ENCODE data around the gene ZNF43. TPM values are rescaled to one million over a fixed set of nuclear protein-coding genes. Genes with fewer than 3 reads are reported as not detected.
"Not testable (repeated sequence)": the region's sequence is repeated elsewhere in the genome, so short reads cannot be mapped to it uniquely, and the experiment has no call there.

The ZNF43 gene
- total RNA-seq, 4 donors from 2014 or later: 7.6 to 10.4 (median 8.1) TPM

DNA sequence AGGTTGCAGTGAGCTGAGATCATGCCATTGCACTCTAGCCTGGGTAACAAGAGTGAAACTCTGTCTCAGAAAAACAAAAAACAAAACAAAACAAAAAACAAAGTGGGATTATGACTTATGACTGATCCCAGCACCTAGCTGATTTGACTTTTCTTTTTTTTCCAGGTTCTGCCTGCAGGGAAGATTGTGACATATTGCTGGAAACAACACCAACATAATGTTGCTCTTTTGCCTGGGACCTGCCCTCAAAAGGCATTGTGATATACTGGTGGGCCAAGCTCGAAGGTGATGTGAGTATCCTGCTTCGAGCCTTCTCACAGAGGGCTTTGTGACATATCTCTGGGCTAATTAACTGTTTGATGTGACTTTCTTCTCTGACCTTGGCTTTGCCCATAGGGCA lies 42.0 kb upstream of the ZNF43 start:
- intact Hi-C loops (cut with DNase I): no loop called here
- H3K27me3 ChIP-seq: no peaks in the 10 kb centered on the region

DNA sequence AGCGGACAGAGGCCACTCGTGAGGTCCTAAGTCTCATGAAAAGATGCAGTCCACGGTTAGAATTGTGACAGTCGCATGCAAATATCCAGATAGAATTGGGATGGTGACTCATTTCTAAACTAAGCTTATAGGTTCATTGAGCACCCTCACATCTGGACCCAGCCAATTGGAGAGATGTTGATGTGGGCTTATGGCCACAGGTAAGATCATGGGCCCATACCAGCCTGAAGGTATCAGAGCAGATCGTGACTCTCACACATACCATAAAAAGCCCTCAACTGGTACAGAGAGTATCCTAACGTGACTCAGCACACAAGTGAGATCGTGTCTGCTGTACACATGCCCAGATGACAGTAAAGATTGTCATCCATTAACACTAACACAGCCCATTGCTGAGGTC lies 40.6 kb upstream of the ZNF43 start:
- WGBS: 94% methylated on average over 5 of the region's 7 CpGs
- H3K4me3 ChIP-seq; DNase-seq (ENCODE audit: extremely low spot score); H3K27ac ChIP-seq (replicated peaks in 1 of 4); H3K27me3 ChIP-seq; H3K4me1 ChIP-seq; intact Hi-C loops (cut with DNase I); H3K9me3 ChIP-seq; H3K36me3 ChIP-seq: not testable (repeated sequence)

More for the DNA sequence above, 42.0 kb upstream of the ZNF43 start:
- Histone ChIP-seq H3K4me1 (no peaks in the 10 kb centered on the region), H3K4me3 (no peak overlapping the region), H3K9me3 (no peaks in the 10 kb centered on the region), H3K27ac (replicated peaks in 1 of 4) (no peak overlapping the region), H3K36me3 (no peaks in the 10 kb centered on the region)
- TF ChIP-seq, protein P1, sequence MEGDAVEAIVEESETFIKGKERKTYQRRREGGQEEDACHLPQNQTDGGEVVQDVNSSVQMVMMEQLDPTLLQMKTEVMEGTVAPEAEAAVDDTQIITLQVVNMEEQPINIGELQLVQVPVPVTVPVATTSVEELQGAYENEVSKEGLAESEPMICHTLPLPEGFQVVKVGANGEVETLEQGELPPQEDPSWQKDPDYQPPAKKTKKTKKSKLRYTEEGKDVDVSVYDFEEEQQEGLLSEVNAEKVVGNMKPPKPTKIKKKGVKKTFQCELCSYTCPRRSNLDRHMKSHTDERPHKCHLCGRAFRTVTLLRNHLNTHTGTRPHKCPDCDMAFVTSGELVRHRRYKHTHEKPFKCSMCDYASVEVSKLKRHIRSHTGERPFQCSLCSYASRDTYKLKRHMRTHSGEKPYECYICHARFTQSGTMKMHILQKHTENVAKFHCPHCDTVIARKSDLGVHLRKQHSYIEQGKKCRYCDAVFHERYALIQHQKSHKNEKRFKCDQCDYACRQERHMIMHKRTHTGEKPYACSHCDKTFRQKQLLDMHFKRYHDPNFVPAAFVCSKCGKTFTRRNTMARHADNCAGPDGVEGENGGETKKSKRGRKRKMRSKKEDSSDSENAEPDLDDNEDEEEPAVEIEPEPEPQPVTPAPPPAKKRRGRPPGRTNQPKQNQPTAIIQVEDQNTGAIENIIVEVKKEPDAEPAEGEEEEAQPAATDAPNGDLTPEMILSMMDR (IDR thresholded peaks at IDR 0.05): no peak
- TF ChIP-seq EP300 (IDR thresholded peaks at IDR 0.05) (no peak), POLR2A (IDR thresholded peaks at IDR 0.05; ENCODE audit: low read depth) (no peak), POLR2AphosphoS5 (IDR thresholded peaks at IDR 0.05) (no peak)
- no peak for DNase-seq (ENCODE audit: extremely low spot score)
- WGBS: 83% methylated on average over 2 of the region's 2 CpGs

DNA sequence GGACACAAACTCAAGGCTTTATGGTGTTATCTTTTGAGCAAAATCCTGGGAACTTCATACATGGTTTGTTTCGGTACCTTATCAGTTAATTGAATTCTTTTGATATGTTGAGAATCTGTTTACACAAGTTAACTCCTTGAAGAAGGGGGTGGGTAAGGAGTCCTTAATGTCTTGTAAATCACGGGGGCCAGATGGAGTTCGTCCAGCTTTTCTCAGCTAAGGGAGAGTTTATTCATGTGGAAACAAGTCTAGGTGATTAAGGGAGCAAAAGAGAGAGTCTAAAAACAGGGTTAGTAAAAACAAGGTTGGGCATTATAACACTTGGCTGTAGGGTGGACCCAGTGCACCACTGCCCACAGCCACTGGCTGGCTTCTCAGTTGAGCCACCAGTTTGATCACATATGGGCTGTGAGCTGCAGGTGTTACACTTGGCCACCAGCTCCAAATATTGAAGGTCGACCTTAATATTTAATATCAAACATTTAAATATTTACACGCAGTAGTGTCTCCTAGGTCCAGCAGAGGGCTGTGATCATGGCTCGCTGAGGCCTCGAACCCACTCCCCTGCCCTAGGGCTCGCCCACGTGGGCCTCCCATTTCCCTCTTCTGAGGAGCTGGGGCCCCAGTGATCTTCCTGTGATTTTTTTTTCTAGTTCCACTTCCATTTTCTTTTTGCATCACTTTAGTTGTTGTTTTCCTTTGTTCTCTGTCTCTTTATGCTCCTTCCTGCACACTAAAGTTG lies 21.0 kb upstream of the ZNF43 start:
- no peak overlapping the region for H3K4me3 ChIP-seq
- 52% methylated on average over 9 of the region's 9 CpGs for WGBS
- H3K9me3 ChIP-seq: no peaks in the 10 kb centered on the region
- intact Hi-C loops (cut with DNase I): loop anchor here (10.0 kb wide), 2 partner anchors 92 to 352 kb away; partner anchors contain the start of genes ZNF100 and ZNF429
- TF ChIP-seq EP300 (IDR thresholded peaks at IDR 0.05): no peak
- TF ChIP-seq, protein P1 (IDR thresholded peaks at IDR 0.05): no peak
- no peak for TF ChIP-seq POLR2A (IDR thresholded peaks at IDR 0.05; ENCODE audit: low read depth)
- no peak for TF ChIP-seq POLR2AphosphoS5 (IDR thresholded peaks at IDR 0.05)
- peaks cover 0 to 20% (median 0%) of the 10 kb centered on the region in 4 donors for H3K27me3 ChIP-seq
- H3K36me3 ChIP-seq: no peaks in the 10 kb centered on the region
- no peak overlapping the region for H3K27ac ChIP-seq (replicated peaks in 1 of 4)
- H3K4me1 ChIP-seq: peaks cover 3 to 4% (median 4%) of the 10 kb centered on the region in 4 donors
- DNase-seq (ENCODE audit: extremely low spot score): no peak

DNA sequence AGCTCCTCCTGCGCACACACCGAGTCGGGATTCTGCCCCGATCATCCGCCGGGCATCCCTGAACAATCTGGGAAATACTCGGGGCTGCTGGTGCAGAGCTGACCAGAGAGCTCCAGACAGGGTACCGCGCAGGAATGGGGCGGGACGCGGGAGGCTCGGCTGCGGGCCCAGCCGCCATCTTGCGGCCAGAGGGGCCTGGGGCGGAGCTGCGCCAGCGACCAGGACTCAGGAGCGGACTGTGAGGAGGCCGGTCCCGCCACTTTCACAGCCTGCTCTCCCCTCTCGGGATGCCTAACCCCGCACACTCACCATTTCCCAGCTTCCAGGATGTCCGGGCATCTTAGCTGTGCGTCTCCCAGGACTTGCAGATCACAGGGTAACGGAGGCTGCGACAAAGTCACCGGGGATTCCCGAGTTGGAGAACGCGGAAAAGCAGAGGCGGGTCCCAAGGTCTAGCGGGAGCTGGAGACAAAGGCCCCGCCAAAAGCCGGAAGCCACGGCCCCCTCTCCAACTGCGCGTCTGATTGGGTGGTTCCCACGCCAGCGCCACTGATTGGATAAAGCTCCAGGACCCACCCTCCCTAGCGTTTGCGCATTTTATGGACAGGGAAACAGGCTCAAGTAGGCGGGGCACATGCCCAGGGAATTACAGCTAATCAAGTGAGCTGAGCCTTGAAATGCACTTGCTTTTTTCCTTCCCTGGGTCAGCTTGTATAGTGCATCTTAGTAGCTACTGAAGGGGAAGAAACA lies 15.8 kb upstream of the ZNF43 start:
- Histone ChIP-seq H3K4me3 (peak overlapping the region; percentile 77 to 88 (median 85)), H3K9me3 (no peaks in the 10 kb centered on the region), H3K4me1 (peaks cover 10 to 22% (median 16%) of the 10 kb centered on the region in 4 donors), H3K27me3 (peaks cover 0 to under 1% (median 0%) of the 10 kb centered on the region in 4 donors), H3K36me3 (peaks cover 0 to 23% (median 17%) of the 10 kb centered on the region in 4 donors), H3K27ac (replicated peaks in 1 of 4) (peak overlapping the region; percentile 83 to 93 (median 88))
- WGBS: 0% methylated on average over 23 of the region's 44 CpGs
- intact Hi-C loops (cut with DNase I): loop anchor here (10.0 kb wide), 2 partner anchors 87 to 347 kb away; partner anchors contain the start of genes ZNF100 and ZNF429
- TF ChIP-seq, protein P1 (IDR thresholded peaks at IDR 0.05): peak in 1 of 3 experiments; percentile 18
- TF ChIP-seq POLR2A (IDR thresholded peaks at IDR 0.05; ENCODE audit: low read depth) (no peak), POLR2AphosphoS5 (IDR thresholded peaks at IDR 0.05) (peak; percentile 66 to 78), EP300 (IDR thresholded peaks at IDR 0.05) (no peak)
- DNase-seq (ENCODE audit: extremely low spot score): peak; percentile 98
